CD4-positive, alpha-beta T cell (primary cell): ENCODE measurements around the gene VAMP3. TPM values are rescaled to one million over a fixed set of nuclear protein-coding genes. Genes with fewer than 3 reads are reported as not detected.

Experiments used
- ATAC-seq: fragments of 200-7000 bp; cut with Tn5 transposase; one replicate; pipeline ENCODE4 v1.10.0; 2022; ENCODE audit warnings: mild to moderate bottlenecking; ENCODE audit not compliant: poor library complexity
- CTCF ChIA-PET: fragments of 350-600 bp; sonication (Branson Sonifier 250); formaldehyde crosslinking; loops from one replicate; lab custom pipeline; 2021; ENCODE audit warnings: antibody characterized with exemption, inconsistent platforms; lab: Charles Lee
- POLR2A ChIA-PET: fragments of 350-600 bp; sonication (Branson Sonifier 250); formaldehyde crosslinking; loops from one replicate; lab custom pipeline; 2021; ENCODE audit warnings: antibody characterized with exemption, inconsistent platforms; lab: Charles Lee
- DNase-seq, 14 experiments: peaks; one replicate each; pipeline ENCODE4 v3.0.0-alpha.2; 2013 to 2020; ENCODE audit warnings: mixed read lengths in 2 of 14
- H3K27ac ChIP-seq, 2 donors: one replicate each; pipeline versions ENCODE4 v1.5.1 to v1.7.0; 2013; ENCODE audit warnings: low read length in 2 of 2, low read depth in 1 of 2, mild to moderate bottlenecking in 1 of 2
- H3K27me3 ChIP-seq, 2 experiments: 1 replicate in 1 of 2; 2 replicates in 1 of 2; pipeline versions ENCODE4 v1.6.1 to v1.7.0; 2013; ENCODE audit warnings: low read length in 2 of 2, control low read depth in 1 of 2, mild to moderate bottlenecking in 1 of 2, moderate library complexity in 1 of 2; ENCODE audit not compliant: insufficient read depth in 2 of 2, control insufficient read depth in 1 of 2
- H3K36me3 ChIP-seq: one replicate; pipeline ENCODE4 v1.6.1; 2013; ENCODE audit warnings: low read length, control low read depth; ENCODE audit not compliant: insufficient read depth
- H3K4me1 ChIP-seq: one replicate; pipeline ENCODE4 v1.6.1; 2013; ENCODE audit warnings: low read length, control low read depth; ENCODE audit not compliant: insufficient read depth
- H3K4me3 ChIP-seq: one replicate; pipeline ENCODE4 v1.5.1; 2013; ENCODE audit warnings: mild to moderate bottlenecking, low read length, moderate library complexity
- H3K9me3 ChIP-seq, 2 experiments: 1 replicate in 1 of 2; 2 replicates in 1 of 2; pipeline versions ENCODE4 v1.6.1 to v1.7.0; 2013; ENCODE audit warnings: low read length in 2 of 2, mild to moderate bottlenecking in 2 of 2, control low read depth in 1 of 2, moderate library complexity in 1 of 2; ENCODE audit not compliant: control insufficient read depth in 1 of 2, insufficient read depth in 1 of 2
- H3K27ac Mint-ChIP-seq: one replicate; pipeline ENCODE4 v1.8.0; 2020; ENCODE audit warnings: mixed read lengths
- H3K27me3 Mint-ChIP-seq: one replicate; pipeline ENCODE4 v1.8.0; 2021; ENCODE audit warnings: mixed read lengths
- H3K36me3 Mint-ChIP-seq: one replicate; pipeline ENCODE4 v1.8.0; 2021; ENCODE audit warnings: low read depth, mixed read lengths
- H3K4me1 Mint-ChIP-seq: one replicate; pipeline ENCODE4 v1.8.0; 2021; ENCODE audit warnings: low read depth, mixed read lengths
- H3K4me3 Mint-ChIP-seq: one replicate; pipeline ENCODE4 v1.8.0; 2020; ENCODE audit warnings: mild to moderate bottlenecking, mixed read lengths
- H3K9me3 Mint-ChIP-seq: one replicate; pipeline ENCODE4 v1.8.0; 2020; ENCODE audit warnings: mixed read lengths
- CTCF ChIP-seq: fragments of 200-600 bp; IDR thresholded peaks from one replicate; pipeline ENCODE4 v1.8.0; 2022; ENCODE audit warnings: antibody characterized with exemption, mild to moderate bottlenecking
- intact Hi-C, 2 experiments: fragments of 100-400 bp; cut with DNase I in 1 of 2; cut with micrococcal nuclease in 1 of 2; formaldehyde crosslinking; loops; one replicate each; pipeline versions ENCODE4 v1.15.1 to v1.9.0; 2023 to 2025; cut with DNase I, micrococcal nuclease
- total RNA-seq, 174 experiments: library from RNA in 2 of 174; stranded (reverse) in 2 of 174; gene quantifications; one replicate each; pipeline ENCODE4 v1.2.3 and lab custom pipeline; 2021 to 2026

Gene VAMP3
- total RNA-seq, 2 experiments from 2014 or later: 76.9 to 87.7 TPM

GRCh38 chr1:7747605-7748004, 23.5 kb upstream of the VAMP3 start:
- H3K4me3 ChIP-seq: no peak overlapping the region
- no peak for ATAC-seq
- ChIA-PET POLR2A (no interaction called here), CTCF (interaction anchor here (2.4 kb wide), 1 partner anchor 78 kb away, joined by 8 read pairs; no protein-coding TSS in a partner anchor)
- no peaks in the 10 kb centered on the region for H3K36me3 Mint-ChIP-seq
- no peak overlapping the region for H3K27ac Mint-ChIP-seq
- H3K27me3 Mint-ChIP-seq: peaks cover under 1% of the 10 kb centered on the region
- H3K27ac ChIP-seq: no peak overlapping the region
- peak in 1 of 14 experiments; percentile 38 for DNase-seq
- H3K4me3 Mint-ChIP-seq: no peak overlapping the region
- H3K9me3 Mint-ChIP-seq: no peaks in the 10 kb centered on the region
- no peaks in the 10 kb centered on the region for H3K27me3 ChIP-seq
- no peak for TF ChIP-seq CTCF
- H3K4me1 Mint-ChIP-seq: peaks cover 25% of the 10 kb centered on the region
- intact Hi-C loops: no loop called here
- H3K9me3 ChIP-seq: no peaks in the 10 kb centered on the region
- H3K36me3 ChIP-seq: no peaks in the 10 kb centered on the region
- H3K4me1 ChIP-seq: peaks cover 16% of the 10 kb centered on the region

- H3K4me1 ChIP-seq: peaks cover 22% of the 10 kb centered on the region
- intact Hi-C loops: no loop called here
- ChIA-PET POLR2A (interaction anchor here (0.8 to 1.2 kb wide), 2 partner anchors 13 to 43 kb away, joined by 3 to 5 read pairs; no protein-coding TSS in a partner anchor), CTCF (interaction anchor here (1.0 to 2.4 kb wide), 2 partner anchors 79 to 82 kb away, joined by 4 to 8 read pairs; no protein-coding TSS in a partner anchor)
- DNase-seq (no peak), ATAC-seq (no peak)
- no peak for TF ChIP-seq CTCF
- Mint-ChIP-seq H3K27ac (no peak overlapping the region), H3K4me1 (peaks cover 32% of the 10 kb centered on the region), H3K36me3 (no peaks in the 10 kb centered on the region), H3K4me3 (no peak overlapping the region), H3K27me3 (peaks cover 5% of the 10 kb centered on the region), H3K9me3 (no peaks in the 10 kb centered on the region)
- H3K27ac ChIP-seq: no peak overlapping the region
- H3K9me3 ChIP-seq: no peaks in the 10 kb centered on the region
- H3K4me3 ChIP-seq: no peak overlapping the region
- no peaks in the 10 kb centered on the region for H3K27me3 ChIP-seq
- H3K36me3 ChIP-seq: no peaks in the 10 kb centered on the region
Observed at GRCh38 chr1:7749126-7749525, 22.0 kb upstream of the VAMP3 start.

GRCh38 chr1:7751174-7751573, 19.9 kb upstream of the VAMP3 start:
- Mint-ChIP-seq H3K36me3 (no peaks in the 10 kb centered on the region), H3K4me1 (peaks cover 32% of the 10 kb centered on the region), H3K27me3 (peaks cover 12% of the 10 kb centered on the region), H3K4me3 (no peak overlapping the region), H3K27ac (peak overlapping the region; percentile 17), H3K9me3 (no peaks in the 10 kb centered on the region)
- ATAC-seq: no peak
- H3K27ac ChIP-seq: no peak overlapping the region
- POLR2A ChIA-PET: interaction anchor here (0.7 to 2.9 kb wide), 4 partner anchors 17 to 83 kb away, joined by 3 to 22 read pairs (median 6); no protein-coding TSS in a partner anchor
- CTCF ChIA-PET: interaction anchor here (1.5 to 3.9 kb wide), 2 partner anchors 9 to 82 kb away, joined by 5 to 83 read pairs; no protein-coding TSS in a partner anchor
- DNase-seq: no peak
- no peaks in the 10 kb centered on the region for H3K36me3 ChIP-seq
- intact Hi-C loops: loop anchor here in 1 of 2 experiments (5.0 kb wide), 1 partner anchor 151 kb away; no protein-coding TSS in a partner anchor
- H3K27me3 ChIP-seq: no peaks in the 10 kb centered on the region
- no peaks in the 10 kb centered on the region for H3K9me3 ChIP-seq
- peaks cover 22% of the 10 kb centered on the region for H3K4me1 ChIP-seq
- TF ChIP-seq CTCF: no peak
- no peak overlapping the region for H3K4me3 ChIP-seq
